HCT116 (cell line): ENCODE measurements around the gene RBBP8NL.

Source experiments
- EGR1 ChIP-seq: IDR thresholded peaks from 2 replicates; pipeline ENCODE4 v1.6.1; 2012; ENCODE audit warnings: low read depth
- POLR2A ChIP-seq: IDR thresholded peaks from 2 replicates; pipeline ENCODE4 v1.7.0; 2011; ENCODE audit warnings: borderline replicate concordance; ENCODE audit not compliant: insufficient read depth, insufficient read length; ENCODE audit errors: extremely low read depth
- POLR2AphosphoS5 ChIP-seq: IDR thresholded peaks from 2 replicates; pipeline ENCODE4 v1.6.1; 2011; ENCODE audit warnings: mild to moderate bottlenecking, low read depth, low read length, moderate library complexity
- SP1 ChIP-seq: IDR thresholded peaks from 2 replicates; pipeline ENCODE4 v1.6.1; 2012; ENCODE audit warnings: low read depth
- TCF7L2 ChIP-seq: IDR thresholded peaks from 2 replicates; pipeline ENCODE4 v1.7.0; 2011; ENCODE audit warnings: borderline replicate concordance, inconsistent platforms; ENCODE audit not compliant: insufficient read depth, insufficient read length; ENCODE audit errors: extremely low read depth
- YY1 ChIP-seq: IDR thresholded peaks from 2 replicates; pipeline ENCODE4 v1.6.1; 2011; ENCODE audit warnings: low read length, low read depth, moderate library complexity, mild to moderate bottlenecking; ENCODE audit not compliant: insufficient replicate concordance; ENCODE audit errors: extremely low read depth
- TF ChIP-seq, protein P1 (sequence below), 3 experiments: fragments of 200-600 bp in 1 of 3; sonication (generic) in 1 of 3; IDR thresholded peaks in 2 of 3; conservative IDR thresholded peaks in 1 of 3; 2 replicates each; pipeline ENCODE4 v1.5.1; 2012 to 2017; ENCODE audit warnings: low read depth in 2 of 3, low read length in 2 of 3, antibody characterized with exemption in 1 of 3, borderline replicate concordance in 1 of 3, control low read depth in 1 of 3, mild to moderate bottlenecking in 1 of 3, mixed read lengths in 1 of 3, mixed run types in 1 of 3, moderate library complexity in 1 of 3; ENCODE audit not compliant: insufficient read depth in 1 of 3
- TF ChIP-seq, protein P2 (sequence below): IDR thresholded peaks from 2 replicates; pipeline ENCODE4 v1.6.1; 2012

DNA sequence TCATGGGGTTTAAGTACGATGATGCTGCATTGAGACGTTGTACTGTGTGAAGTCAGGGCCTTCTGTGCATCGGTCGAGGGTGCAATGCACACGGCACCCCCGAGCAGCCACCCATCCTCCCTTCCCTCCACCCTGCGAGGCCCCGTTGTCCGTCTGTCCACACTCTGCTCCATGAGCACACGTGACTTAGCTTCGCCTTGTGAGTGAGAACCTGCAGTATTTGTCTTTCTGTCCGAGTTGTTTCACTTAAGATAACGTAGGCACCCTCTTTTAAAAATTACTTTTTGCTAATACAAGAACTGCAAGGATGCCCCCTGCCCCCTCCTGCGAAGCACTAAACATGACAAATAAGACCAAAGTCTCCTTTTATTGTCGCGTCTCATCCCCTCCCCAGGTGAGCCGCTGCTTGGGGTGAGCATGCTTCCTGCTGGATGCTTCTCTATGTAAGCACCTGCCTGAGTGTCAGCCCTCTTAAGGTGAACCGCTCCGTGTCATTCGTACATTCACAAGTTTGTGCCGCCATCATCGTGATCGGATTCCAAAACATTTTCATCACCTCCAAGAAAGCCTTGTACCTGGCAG lies 3.6 kb upstream of the RBBP8NL start:
- TF ChIP-seq, protein P1, sequence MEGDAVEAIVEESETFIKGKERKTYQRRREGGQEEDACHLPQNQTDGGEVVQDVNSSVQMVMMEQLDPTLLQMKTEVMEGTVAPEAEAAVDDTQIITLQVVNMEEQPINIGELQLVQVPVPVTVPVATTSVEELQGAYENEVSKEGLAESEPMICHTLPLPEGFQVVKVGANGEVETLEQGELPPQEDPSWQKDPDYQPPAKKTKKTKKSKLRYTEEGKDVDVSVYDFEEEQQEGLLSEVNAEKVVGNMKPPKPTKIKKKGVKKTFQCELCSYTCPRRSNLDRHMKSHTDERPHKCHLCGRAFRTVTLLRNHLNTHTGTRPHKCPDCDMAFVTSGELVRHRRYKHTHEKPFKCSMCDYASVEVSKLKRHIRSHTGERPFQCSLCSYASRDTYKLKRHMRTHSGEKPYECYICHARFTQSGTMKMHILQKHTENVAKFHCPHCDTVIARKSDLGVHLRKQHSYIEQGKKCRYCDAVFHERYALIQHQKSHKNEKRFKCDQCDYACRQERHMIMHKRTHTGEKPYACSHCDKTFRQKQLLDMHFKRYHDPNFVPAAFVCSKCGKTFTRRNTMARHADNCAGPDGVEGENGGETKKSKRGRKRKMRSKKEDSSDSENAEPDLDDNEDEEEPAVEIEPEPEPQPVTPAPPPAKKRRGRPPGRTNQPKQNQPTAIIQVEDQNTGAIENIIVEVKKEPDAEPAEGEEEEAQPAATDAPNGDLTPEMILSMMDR (IDR thresholded peaks at IDR 0.05 in 2 of 3, conservative IDR thresholded peaks at IDR 0.05 in 1 of 3; ENCODE audit: borderline replicate concordance in 1 of 3, insufficient read depth in 1 of 3, low read depth in 2 of 3, low read length in 2 of 3) = no peak
- no peak for TF ChIP-seq YY1
- no peak for TF ChIP-seq POLR2A
- TF ChIP-seq EGR1 = no peak
- TF ChIP-seq TCF7L2 = no peak
- no peak for TF ChIP-seq POLR2AphosphoS5
- TF ChIP-seq, protein P2, sequence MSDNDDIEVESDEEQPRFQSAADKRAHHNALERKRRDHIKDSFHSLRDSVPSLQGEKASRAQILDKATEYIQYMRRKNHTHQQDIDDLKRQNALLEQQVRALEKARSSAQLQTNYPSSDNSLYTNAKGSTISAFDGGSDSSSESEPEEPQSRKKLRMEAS = no peak
- no peak for TF ChIP-seq SP1
